ENCODE measurements around the gene DLGAP3. TPM values are rescaled to one million over a fixed set of nuclear protein-coding genes. Genes with fewer than 3 reads are reported as not detected.
"Not testable (repeated sequence)": the region's sequence is repeated elsewhere in the genome, so short reads cannot be mapped to it uniquely, and the experiment has no call there.

DLGAP3 gene
- total and polyA plus RNA-seq, 2 donors (not counting 3 experiments of a cell fraction or from before 2014, with no cell fraction given): 0.04 to 0.20 TPM

DNA sequence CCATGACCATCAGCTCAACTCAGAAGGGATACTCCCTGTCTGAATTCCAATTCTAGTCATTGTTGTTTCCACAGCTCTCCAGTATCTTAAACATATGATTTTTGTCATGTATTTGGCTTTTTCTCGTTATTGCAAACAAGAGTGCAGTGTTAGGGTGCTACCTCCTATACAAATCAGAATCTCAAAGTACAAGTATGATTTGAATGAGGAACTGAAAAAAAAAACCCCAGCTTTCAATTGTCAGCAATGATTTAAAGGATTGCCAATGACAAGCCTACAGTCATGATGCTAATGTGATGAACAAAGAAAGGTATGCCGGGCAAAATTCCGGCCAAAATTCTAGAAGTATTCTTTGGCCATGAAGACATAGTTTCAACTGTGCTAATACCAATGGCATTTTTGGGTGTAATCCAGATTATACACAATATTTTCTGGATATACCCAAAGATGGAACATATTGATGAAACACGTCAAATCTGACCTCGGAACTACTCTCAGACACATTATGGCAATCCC, 40.8 kb upstream of the DLGAP3 start:
- TF ChIP-seq JUN (IDR thresholded peaks at IDR 0.05; ENCODE audit: borderline replicate concordance, insufficient read depth, insufficient read length, low read depth): no peak
- no peak for TF ChIP-seq FOS (IDR thresholded peaks at IDR 0.05; ENCODE audit: borderline replicate concordance, insufficient read depth, low read length)
- no peak for TF ChIP-seq POLR2A (IDR thresholded peaks at IDR 0.05; ENCODE audit: low read depth, low read length)
- no peak for TF ChIP-seq EZH2 (IDR thresholded peaks at IDR 0.05; ENCODE audit: borderline replicate concordance, low read depth, low read length, severe bottlenecking)
- TF ChIP-seq MYC (IDR thresholded peaks at IDR 0.05; ENCODE audit: low read depth, low read length): no peak
- TF ChIP-seq, protein P1, sequence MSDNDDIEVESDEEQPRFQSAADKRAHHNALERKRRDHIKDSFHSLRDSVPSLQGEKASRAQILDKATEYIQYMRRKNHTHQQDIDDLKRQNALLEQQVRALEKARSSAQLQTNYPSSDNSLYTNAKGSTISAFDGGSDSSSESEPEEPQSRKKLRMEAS (IDR thresholded peaks at IDR 0.05; ENCODE audit: insufficient read depth, insufficient read length): no peak
- TF ChIP-seq GATA2 (IDR thresholded peaks at IDR 0.05; ENCODE audit: insufficient read depth, insufficient read length, low read depth, low read length): no peak
- TF ChIP-seq, protein P2, sequence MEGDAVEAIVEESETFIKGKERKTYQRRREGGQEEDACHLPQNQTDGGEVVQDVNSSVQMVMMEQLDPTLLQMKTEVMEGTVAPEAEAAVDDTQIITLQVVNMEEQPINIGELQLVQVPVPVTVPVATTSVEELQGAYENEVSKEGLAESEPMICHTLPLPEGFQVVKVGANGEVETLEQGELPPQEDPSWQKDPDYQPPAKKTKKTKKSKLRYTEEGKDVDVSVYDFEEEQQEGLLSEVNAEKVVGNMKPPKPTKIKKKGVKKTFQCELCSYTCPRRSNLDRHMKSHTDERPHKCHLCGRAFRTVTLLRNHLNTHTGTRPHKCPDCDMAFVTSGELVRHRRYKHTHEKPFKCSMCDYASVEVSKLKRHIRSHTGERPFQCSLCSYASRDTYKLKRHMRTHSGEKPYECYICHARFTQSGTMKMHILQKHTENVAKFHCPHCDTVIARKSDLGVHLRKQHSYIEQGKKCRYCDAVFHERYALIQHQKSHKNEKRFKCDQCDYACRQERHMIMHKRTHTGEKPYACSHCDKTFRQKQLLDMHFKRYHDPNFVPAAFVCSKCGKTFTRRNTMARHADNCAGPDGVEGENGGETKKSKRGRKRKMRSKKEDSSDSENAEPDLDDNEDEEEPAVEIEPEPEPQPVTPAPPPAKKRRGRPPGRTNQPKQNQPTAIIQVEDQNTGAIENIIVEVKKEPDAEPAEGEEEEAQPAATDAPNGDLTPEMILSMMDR (IDR thresholded peaks at IDR 0.05; ENCODE audit: extremely low read depth in 1 of 2, insufficient read depth in 1 of 2, low read depth in 1 of 2, low read length in 2 of 2): no peak
- no peak for TF ChIP-seq POLR2AphosphoS5 (IDR thresholded peaks at IDR 0.05; ENCODE audit: insufficient read depth, low read depth, low read length)

DNA sequence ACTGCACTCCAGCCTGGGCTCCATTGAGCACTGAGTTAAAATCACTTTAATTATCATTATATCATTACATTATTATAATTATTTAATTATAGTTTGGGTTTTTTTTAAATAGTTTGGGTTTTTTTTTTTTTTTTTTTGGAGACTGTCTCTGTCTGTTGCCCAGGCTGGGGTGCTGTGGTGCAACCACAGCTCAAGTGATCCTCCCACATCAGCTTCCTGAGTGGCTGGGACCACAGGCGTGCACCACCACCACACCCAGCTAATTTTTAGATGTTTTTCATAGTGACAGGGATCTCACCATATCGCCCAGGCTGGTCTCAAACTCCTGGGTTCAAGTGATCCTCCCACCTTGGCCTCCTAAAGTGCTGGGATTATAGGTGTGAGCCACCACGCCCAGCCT, 38.8 kb upstream of the DLGAP3 start:
- H3K27ac ChIP-seq (ENCODE audit: insufficient read depth, low read depth, low read length); H3K9ac ChIP-seq (replicated peaks; ENCODE audit: extremely low read depth, insufficient read depth, low read length); intact Hi-C loops (cut with micrococcal nuclease); POLR2A ChIA-PET; BruUV-seq (replicated peaks); CTCF ChIA-PET; H3K27me3 ChIP-seq (ENCODE audit: control insufficient read depth in 2 of 2, insufficient read depth in 2 of 2, low read length in 2 of 2); H3K4me2 ChIP-seq (ENCODE audit: insufficient read depth, low read length); H2AFZ ChIP-seq (ENCODE audit: low read depth, low read length); H4K20me1 ChIP-seq (replicated peaks; ENCODE audit: control insufficient read depth, extremely low read depth, insufficient read depth, low read length); FAIRE-seq; DNase-seq (ENCODE audit: low read depth, low spot score); H3K79me2 ChIP-seq (ENCODE audit: control insufficient read depth, insufficient read depth, low read length); H3K9me1 ChIP-seq (replicated peaks; ENCODE audit: control insufficient read depth, extremely low read depth, insufficient read depth, low read length); dilution Hi-C loops (cut with MboI; ENCODE audit: extremely low pct_ligation_motif_present, low sequenced_read_pairs); H3K4me1 ChIP-seq (ENCODE audit: control insufficient read depth, extremely low read depth, insufficient read depth, low read length); H3K9me3 ChIP-seq (replicated peaks; ENCODE audit: control insufficient read depth, insufficient read depth, low read length); H3K4me3 ChIP-seq (replicated peaks in 1 of 3; ENCODE audit: insufficient read depth in 1 of 3, low read depth in 1 of 3, low read length in 3 of 3); H3K36me3 ChIP-seq (ENCODE audit: control insufficient read depth in 2 of 2, extremely low read depth in 1 of 2, insufficient read depth in 2 of 2, low read length in 2 of 2): not testable (repeated sequence)

More for the DNA sequence above, 40.8 kb upstream of the DLGAP3 start:
- H3K27me3 ChIP-seq (ENCODE audit: control insufficient read depth in 2 of 2, insufficient read depth in 2 of 2, low read length in 2 of 2): peaks cover 0 to 3% of the 10 kb centered on the region in 2 experiments
- ChIA-PET POLR2A (no interaction called here), CTCF (no interaction called here)
- DNase-seq (ENCODE audit: low read depth, low spot score): no peak
- FAIRE-seq: no peak
- no TSS peak for BruUV-seq (replicated peaks)
- intact Hi-C loops (cut with micrococcal nuclease): no loop called here
- no peak overlapping the region for H3K4me3 ChIP-seq (replicated peaks in 1 of 3; ENCODE audit: insufficient read depth in 1 of 3, low read depth in 1 of 3, low read length in 3 of 3)
- H3K9me1 ChIP-seq (replicated peaks; ENCODE audit: control insufficient read depth, extremely low read depth, insufficient read depth, low read length): no peaks in the 10 kb centered on the region
- no peaks in the 10 kb centered on the region for H3K9me3 ChIP-seq (replicated peaks; ENCODE audit: control insufficient read depth, insufficient read depth, low read length)
- no peaks in the 10 kb centered on the region for H3K4me1 ChIP-seq (ENCODE audit: control insufficient read depth, extremely low read depth, insufficient read depth, low read length)
- no peaks in the 10 kb centered on the region for H4K20me1 ChIP-seq (replicated peaks; ENCODE audit: control insufficient read depth, extremely low read depth, insufficient read depth, low read length)
- H2AFZ ChIP-seq (ENCODE audit: low read depth, low read length): no peak overlapping the region
- H3K27ac ChIP-seq (ENCODE audit: insufficient read depth, low read depth, low read length): no peak overlapping the region
- dilution Hi-C loops (cut with MboI; ENCODE audit: extremely low pct_ligation_motif_present, low sequenced_read_pairs): no loop called here
- H3K36me3 ChIP-seq (ENCODE audit: control insufficient read depth in 2 of 2, extremely low read depth in 1 of 2, insufficient read depth in 2 of 2, low read length in 2 of 2): no peaks in the 10 kb centered on the region
- no peak overlapping the region for H3K9ac ChIP-seq (replicated peaks; ENCODE audit: extremely low read depth, insufficient read depth, low read length)
- H3K4me2 ChIP-seq (ENCODE audit: insufficient read depth, low read length): no peak overlapping the region
- H3K79me2 ChIP-seq (ENCODE audit: control insufficient read depth, insufficient read depth, low read length): no peaks in the 10 kb centered on the region

DNA sequence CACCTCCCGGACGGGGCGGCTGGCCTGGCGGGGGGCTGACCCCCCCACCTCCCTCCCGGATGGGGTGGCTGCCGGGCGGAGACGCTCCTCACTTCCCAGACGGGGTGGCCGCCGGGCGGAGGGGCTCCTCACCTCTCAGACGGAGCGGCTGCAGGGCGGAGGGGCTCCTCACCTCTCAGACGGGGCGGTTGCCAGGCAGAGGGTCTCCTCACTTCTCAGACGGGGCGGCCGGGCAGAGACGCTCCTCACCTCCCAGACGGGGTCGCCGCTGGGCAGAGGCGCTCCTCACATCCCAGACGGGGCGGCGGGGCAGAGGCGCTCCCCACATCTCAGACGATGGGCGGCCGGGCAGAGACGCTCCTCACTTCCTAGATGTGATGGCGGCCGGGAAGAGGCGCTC, 38.2 kb upstream of the DLGAP3 start:
- H3K27ac ChIP-seq (ENCODE audit: insufficient read depth, low read depth, low read length); dilution Hi-C loops (cut with MboI; ENCODE audit: extremely low pct_ligation_motif_present, low sequenced_read_pairs); DNase-seq (ENCODE audit: low read depth, low spot score); FAIRE-seq; H2AFZ ChIP-seq (ENCODE audit: low read depth, low read length); POLR2A ChIA-PET; H3K27me3 ChIP-seq (ENCODE audit: control insufficient read depth in 2 of 2, insufficient read depth in 2 of 2, low read length in 2 of 2); H3K4me2 ChIP-seq (ENCODE audit: insufficient read depth, low read length); H3K9me1 ChIP-seq (replicated peaks; ENCODE audit: control insufficient read depth, extremely low read depth, insufficient read depth, low read length); CTCF ChIA-PET; H3K9ac ChIP-seq (replicated peaks; ENCODE audit: extremely low read depth, insufficient read depth, low read length); H4K20me1 ChIP-seq (replicated peaks; ENCODE audit: control insufficient read depth, extremely low read depth, insufficient read depth, low read length); H3K4me3 ChIP-seq (replicated peaks in 1 of 3; ENCODE audit: insufficient read depth in 1 of 3, low read depth in 1 of 3, low read length in 3 of 3); H3K4me1 ChIP-seq (ENCODE audit: control insufficient read depth, extremely low read depth, insufficient read depth, low read length); BruUV-seq (replicated peaks); H3K36me3 ChIP-seq (ENCODE audit: control insufficient read depth in 2 of 2, extremely low read depth in 1 of 2, insufficient read depth in 2 of 2, low read length in 2 of 2); H3K79me2 ChIP-seq (ENCODE audit: control insufficient read depth, insufficient read depth, low read length); H3K9me3 ChIP-seq (replicated peaks; ENCODE audit: control insufficient read depth, insufficient read depth, low read length); intact Hi-C loops (cut with micrococcal nuclease): not testable (repeated sequence)
